GM12878 (cell line): Measurements from ENCODE around the gene OR51D1. TPM values are rescaled to one million over a fixed set of nuclear protein-coding genes. Genes with fewer than 3 reads are reported as not detected.

Experiments
- ATAC-seq: fragments of 200-7000 bp; cut with Tn5 transposase; 3 replicates; pipeline ENCODE4 v1.9.1; 2020; ENCODE audit warnings: mild to moderate bottlenecking, moderate library complexity
- BruUV-seq: library from RNA; stranded (reverse); fragments of 400-500 nt; replicated peaks from 2 replicates; lab custom pipeline; 2021; lab: Mats Ljungman, UMichigan
- CTCF ChIA-PET: fragments of 300-600 bp; sonication (Branson Sonifier 250); formaldehyde crosslinking; extraction: SDS; loops from one replicate; lab custom pipeline; 2021; ENCODE audit warnings: inconsistent platforms; lab: Yijun Ruan, JAX
- POLR2A ChIA-PET: fragments of 350-600 bp; formaldehyde crosslinking; extraction: SDS; loops from one replicate; lab custom pipeline; 2021; ENCODE audit warnings: inconsistent platforms; lab: Charles Lee
- RAD21 ChIA-PET: fragments of 300-600 bp; sonication (Branson Sonifier 250); formaldehyde crosslinking; loops from one replicate; lab custom pipeline; 2023; ENCODE audit warnings: antibody characterized with exemption; ENCODE audit not compliant: unreplicated experiment; lab: Charles Lee
- SMC1A ChIA-PET: fragments of 300-600 bp; sonication (Branson Sonifier 250); formaldehyde crosslinking; loops from one replicate; lab custom pipeline; 2023; ENCODE audit not compliant: unreplicated experiment, uncharacterized antibody; lab: Charles Lee
- DNase-seq: peaks from one replicate; pipeline ENCODE4 v3.0.0-alpha.2; 2011; ENCODE audit warnings: low read depth, low spot score
- FAIRE-seq: peaks from 3 replicates; lab custom pipeline; 2011; peaks lifted over from hg19 to GRCh38; lab: Jason Lieb, UNC
- H2AFZ ChIP-seq: 2 replicates; pipeline ENCODE4 v1.6.0; 2011; ENCODE audit warnings: low read depth, low read length, control low read depth; ENCODE audit not compliant: control insufficient read depth
- H3K27ac ChIP-seq: 2 replicates; pipeline ENCODE4 v1.5.1; 2011; ENCODE audit warnings: control low read depth; ENCODE audit not compliant: control insufficient read depth, insufficient read depth
- H3K27me3 ChIP-seq, 2 experiments: replicated peaks in 1 of 2; 2 replicates each; pipeline versions ENCODE4 v1.6.0 to v1.6.1; 2011; ENCODE audit warnings: low read length in 1 of 2; ENCODE audit not compliant: control insufficient read depth in 2 of 2, insufficient read depth in 2 of 2
- H3K36me3 ChIP-seq, 2 experiments: 2 replicates each; pipeline ENCODE4 v1.5.1; 2011; ENCODE audit warnings: low read length in 1 of 2; ENCODE audit not compliant: control insufficient read depth in 2 of 2, insufficient read depth in 2 of 2
- H3K4me1 ChIP-seq: 2 replicates; pipeline ENCODE4 v1.6.1; 2011; ENCODE audit warnings: mild to moderate bottlenecking, low read length, moderate library complexity, mixed read lengths; ENCODE audit not compliant: control insufficient read depth, insufficient read depth
- H3K4me2 ChIP-seq: 2 replicates; pipeline ENCODE4 v1.6.0; 2011; ENCODE audit warnings: control low read depth; ENCODE audit not compliant: control insufficient read depth, insufficient read depth
- H3K4me3 ChIP-seq: fragments of 200-600 bp; sonication (generic); 2 replicates; pipeline ENCODE4 v1.5.1; 2016
- H3K79me2 ChIP-seq: 2 replicates; pipeline ENCODE4 v1.6.0; 2011; ENCODE audit warnings: low read length; ENCODE audit not compliant: control insufficient read depth, insufficient read depth
- H3K9ac ChIP-seq: 2 replicates; pipeline ENCODE4 v1.8.0; 2011; ENCODE audit warnings: low read length, control low read depth, mixed read lengths; ENCODE audit not compliant: control insufficient read depth, insufficient read depth
- H3K9me3 ChIP-seq: replicated peaks from 3 replicates; pipeline ENCODE4 v1.5.1; 2011; ENCODE audit warnings: mild to moderate bottlenecking, low read length; ENCODE audit not compliant: control insufficient read depth, insufficient read depth
- H4K20me1 ChIP-seq: 2 replicates; pipeline ENCODE4 v1.6.0; 2011; ENCODE audit not compliant: control insufficient read depth, insufficient read depth
- BCLAF1 ChIP-seq: fragments of 450-650 bp; IDR thresholded peaks from 2 replicates; pipeline ENCODE4 v1.6.1; 2017; ENCODE audit warnings: antibody characterized with exemption, mild to moderate bottlenecking, moderate library complexity
- BHLHE40 ChIP-seq, 2 experiments: fragments of 450-650 bp in 1 of 2; IDR thresholded peaks; 2 replicates each; pipeline ENCODE4 v1.6.1; 2011 to 2017; ENCODE audit warnings: low read depth in 2 of 2, borderline replicate concordance in 1 of 2, improper control_type of control experiment in 1 of 2, low read length in 1 of 2, mild to moderate bottlenecking in 1 of 2
- CBFB ChIP-seq: IDR thresholded peaks from 2 replicates; pipeline ENCODE4 v1.6.1; 2016; ENCODE audit warnings: antibody characterized with exemption, low read depth
- DPF2 ChIP-seq: fragments of 450-650 bp; IDR thresholded peaks from 2 replicates; pipeline ENCODE4 v1.6.1; 2017; ENCODE audit warnings: mild to moderate bottlenecking
- EP300 ChIP-seq, 2 experiments: fragments of 150-350 bp in 1 of 2; IDR thresholded peaks; 2 replicates each; pipeline ENCODE4 v1.6.1; 2011 to 2012; ENCODE audit warnings: low read depth in 2 of 2, low read length in 2 of 2, borderline replicate concordance in 1 of 2, improper control_type of control experiment in 1 of 2, inconsistent platforms in 1 of 2; ENCODE audit not compliant: control insufficient read depth in 1 of 2
- HCFC1 ChIP-seq: fragments of 150-350 bp; IDR thresholded peaks from 2 replicates; pipeline ENCODE4 v1.6.1; 2014; ENCODE audit warnings: low read length
- JUND ChIP-seq: IDR thresholded peaks from 2 replicates; pipeline ENCODE4 v1.6.1; 2012; ENCODE audit warnings: low read depth, mild to moderate bottlenecking, low read length, improper control_type of control experiment, moderate library complexity
- KAT2A ChIP-seq: conservative IDR thresholded peaks from 2 replicates; pipeline ENCODE4 v1.6.1; 2011; ENCODE audit warnings: low read depth, low read length; ENCODE audit not compliant: control insufficient read depth
- SKIL ChIP-seq: fragments of 450-650 bp; IDR thresholded peaks from 2 replicates; pipeline ENCODE4 v1.6.1; 2017; ENCODE audit warnings: mild to moderate bottlenecking, low read depth, inconsistent platforms; ENCODE audit not compliant: poor library complexity, severe bottlenecking
- SRF ChIP-seq, 2 experiments: IDR thresholded peaks; 2 replicates each; pipeline ENCODE4 v1.6.1; 2011; ENCODE audit warnings: low read depth in 2 of 2, low read length in 2 of 2, mild to moderate bottlenecking in 1 of 2, moderate library complexity in 1 of 2
- SUZ12 ChIP-seq: fragments of 200-600 bp; sonication (generic); IDR thresholded peaks from one replicate; pipeline ENCODE4 v1.6.1; 2018; ENCODE audit warnings: antibody characterized with exemption, mild to moderate bottlenecking; ENCODE audit not compliant: unreplicated experiment
- TBL1XR1 ChIP-seq: IDR thresholded peaks from 2 replicates; pipeline ENCODE4 v1.6.1; 2012; ENCODE audit warnings: low read depth, low read length, improper control_type of control experiment
- ZNF217 ChIP-seq: fragments of 450-650 bp; IDR thresholded peaks from 2 replicates; pipeline ENCODE4 v1.6.1; 2017; ENCODE audit warnings: antibody characterized with exemption, mild to moderate bottlenecking
- WGBS: methylation state at CpG from one replicate; pipeline ENCODE4 v1.1.6; 2016; ENCODE audit warnings: low lambda C conversion rate; ENCODE audit not compliant: insufficient replicate concordance, insufficient coverage; ENCODE audit errors: missing lambda C conversion rate; 5-methylcytosine and 5-hydroxymethylcytosine counted together
- in situ Hi-C: fragments of 300-500 bp; cut with MboI; formaldehyde crosslinking; loops from 9 replicates; pipeline ENCODE4 v1.14.3; 2018; ENCODE audit warnings: mixed read lengths
- intact Hi-C: fragments of 100-400 bp; cut with micrococcal nuclease; formaldehyde crosslinking; loops from one replicate; pipeline ENCODE4 v1.14.2; 2022; ENCODE audit not compliant: unreplicated experiment
- polyA plus RNA-seq, 11 experiments: library from polyadenylated mRNA; depleted of rRNA in 4 of 11; unstranded in 6 of 11; stranded (reverse) in 5 of 11; fragments of >200 nt; fragmentation: Nextera tagmentation in 4 of 11; fragmentation: Illumina TruSeq in 1 of 11; extraction: Ambion mirVana in 4 of 11; extraction: Trizol in 1 of 11; gene quantifications; 1 replicate in 1 of 11; 2 replicates in 10 of 11; pipeline versions ENCODE4 v1.2.1 to v1.2.3, GENCODE V29; 2011 to 2016; ENCODE audit warnings: inconsistent platforms in 2 of 11, missing spikeins in 2 of 11, low read depth in 1 of 11
- total RNA-seq, 4 experiments: library from RNA; depleted of rRNA in 3 of 4; stranded (reverse); fragments of >200 nt in 3 of 4; fragmentation: Illumina TruSeq in 1 of 4; extraction: Trizol in 1 of 4; gene quantifications; 2 replicates each; pipeline versions ENCODE4 v1.2.1 to v1.2.3, GENCODE V29; 2013 to 2021

OR51D1 gene
- total and polyA plus RNA-seq, 10 of the 15 experiments (the other 5 are each of a cell fraction or from before 2014, with no cell fraction given): 0.06 TPM; not detected in 9

- ChIA-PET RAD21 (no interaction called here), CTCF (no interaction called here), POLR2A (no interaction called here), SMC1A (no interaction called here)
- Histone ChIP-seq H3K9ac (no peak overlapping the region), H4K20me1 (no peaks in the 10 kb centered on the region), H3K79me2 (no peaks in the 10 kb centered on the region), H2AFZ (no peak overlapping the region), H3K27me3 (no peaks in the 10 kb centered on the region; a peak in 1 of 4 replicates), H3K4me3 (no peak overlapping the region), H3K36me3 (no peaks in the 10 kb centered on the region), H3K9me3 (no peaks in the 10 kb centered on the region), H3K4me1 (no peaks in the 10 kb centered on the region), H3K27ac (no peak overlapping the region), H3K4me2 (no peak overlapping the region)
- ATAC-seq: no peak
- no peak for DNase-seq
- in situ Hi-C loops: no loop called here
- TF ChIP-seq TBL1XR1 (no peak), BCLAF1 (no peak), HCFC1 (no peak), KAT2A (no peak), EP300 (IDR thresholded peaks at IDR 0.05; ENCODE audit: borderline replicate concordance in 1 of 2, control insufficient read depth in 1 of 2, low read depth in 2 of 2, low read length in 2 of 2) (no peak), BHLHE40 (IDR thresholded peaks at IDR 0.05; ENCODE audit: borderline replicate concordance in 1 of 2, low read depth in 2 of 2, low read length in 1 of 2) (no peak), CBFB (no peak), SRF (IDR thresholded peaks at IDR 0.05; ENCODE audit: low read depth in 2 of 2, low read length in 2 of 2) (no peak), SUZ12 (no peak), ZNF217 (no peak), SKIL (no peak), DPF2 (no peak), JUND (no peak)
- 35% methylated on average over 7 of the region's 7 CpGs for WGBS
- intact Hi-C loops: no loop called here
- no peak for FAIRE-seq
- no TSS peak for BruUV-seq
Measured at GRCh38 chr11:4642043-4642442, 4.8 kb downstream of the OR51D1 start.
